ENCODE data around the gene NID1. TPM values are rescaled to one million over a fixed set of nuclear protein-coding genes. Genes with fewer than 3 reads are reported as not detected.

Gene NID1
- total and polyA plus RNA-seq, 2 of the 4 experiments (the other 2 are of a cell fraction): 21.9 to 83.3 TPM

- no peaks in the 10 kb centered on the region for H4K20me1 ChIP-seq (ENCODE audit: insufficient read depth, low read length)
- peak overlapping the region; percentile 95 for H3K23ac ChIP-seq (ENCODE audit: low read depth, low read length)
- H2AFZ ChIP-seq (replicated peaks; ENCODE audit: low read length, poor library complexity): peak overlapping the region; percentile 94
- H3K56ac ChIP-seq (ENCODE audit: extremely low read depth, insufficient read depth, low read length): peak overlapping the region; percentile 97
- H3K9me1 ChIP-seq (ENCODE audit: insufficient read depth, low read length): peaks cover 8% of the 10 kb centered on the region; the same call in 1 of the 2 replicates
- H3K4me1 ChIP-seq (ENCODE audit: control insufficient read depth, insufficient read depth, low read length): peaks cover 14% of the 10 kb centered on the region
- H3K14ac ChIP-seq (replicated peaks; ENCODE audit: low read depth, low read length): peak overlapping the region; percentile 93
- peak overlapping the region; percentile 87 to 98 for H4K8ac ChIP-seq (ENCODE audit: low read depth in 2 of 2, low read length in 2 of 2)
- H3K36me3 ChIP-seq (ENCODE audit: control insufficient read depth, insufficient read depth, low read length): peaks cover 9% of the 10 kb centered on the region
- H4K5ac ChIP-seq (ENCODE audit: low read depth, low read length): peak overlapping the region; percentile 94
- dilution Hi-C loops (cut with HindIII; ENCODE audit: low sequenced_read_pairs, unreplicated experiment): no loop called here
- ChIA-PET POLR2A (ENCODE audit: unreplicated experiment) (interaction anchor here (1.3 to 1.4 kb wide), 2 partner anchors 55 to 107 kb away, joined by 3 to 5 read pairs; no protein-coding TSS in a partner anchor), CTCF (interaction anchor here (0.5 to 2.3 kb wide), 38 partner anchors 10 to 468 kb away, joined by 3 to 27 read pairs (median 4); partner anchors contain the start of genes B3GALNT2, LYST and NID1)
- H3K9ac ChIP-seq (ENCODE audit: low read depth, low read length): peak overlapping the region; percentile 91
- peak overlapping the region; percentile 91; the same call in 2 of the 3 replicates for H2BK15ac ChIP-seq (ENCODE audit: low read depth, low read length)
- peak overlapping the region; percentile 60; the same call in 1 of the 2 replicates for H2AK5ac ChIP-seq (ENCODE audit: low read depth, low read length)
- H3K9me3 ChIP-seq (ENCODE audit: control insufficient read depth, insufficient read depth, low read length): peaks cover 6% of the 10 kb centered on the region
- in situ Hi-C loops (cut with MboI; ENCODE audit: low sequenced_read_pairs): loop anchor here (5.0 to 10.0 kb wide), 2 partner anchors 110 to 457 kb away; no protein-coding TSS in a partner anchor
- H3K27me3 ChIP-seq (ENCODE audit: control insufficient read depth, insufficient read depth, low read length): no peaks in the 10 kb centered on the region
- peak overlapping the region; percentile 87 for H2BK20ac ChIP-seq (ENCODE audit: low read depth, low read length)
- WGBS, 2 experiments (ENCODE audit: extremely low coverage in 2 of 2, insufficient read length in 1 of 2): no CpG with 5 or more reads among the region's 5 CpGs
- H3K4me2 ChIP-seq (ENCODE audit: low read depth, low read length): peak overlapping the region; percentile 89
- peak overlapping the region; percentile 95 for H3K27ac ChIP-seq (ENCODE audit: insufficient read depth, low read length)
- peak overlapping the region; percentile 95 for H4K91ac ChIP-seq (ENCODE audit: insufficient read depth, low read depth, low read length)
- ATAC-seq (ENCODE audit: low read depth) (peak; percentile 74), DNase-seq (peak; percentile 89)
- peak overlapping the region; percentile 99 for H3K4ac ChIP-seq (ENCODE audit: low read depth, low read length)
- peak overlapping the region; percentile 96 for H2BK5ac ChIP-seq (ENCODE audit: low read depth, low read length, poor library complexity, severe bottlenecking)
- peak overlapping the region; percentile 40 for H3K4me3 ChIP-seq (ENCODE audit: insufficient read depth, low read depth, low read length)
- H3K79me1 ChIP-seq (ENCODE audit: low read depth in 1 of 2, low read length in 2 of 2): no peaks in the 10 kb centered on the region
- no TSS peak for BruUV-seq (replicated peaks)
- peak overlapping the region; percentile 91 for H3K18ac ChIP-seq (ENCODE audit: low read depth, low read length)
- H2AK9ac ChIP-seq (replicated peaks; ENCODE audit: low read depth, low read length, poor library complexity): peak overlapping the region; percentile 94
- intact Hi-C loops (cut with micrococcal nuclease): loop anchor here (1.0 to 5.0 kb wide), 2 partner anchors 60 to 92 kb away; no protein-coding TSS in a partner anchor
- peak overlapping the region; percentile 97 for H2BK120ac ChIP-seq (ENCODE audit: low read depth, low read length)
- TF ChIP-seq NFE2L2 (IDR thresholded peaks at IDR 0.05; ENCODE audit: low read depth, low read length) (no peak), SMC3 (IDR thresholded peaks at IDR 0.05; ENCODE audit: low read depth, low read length) (peak; percentile 18; the same call in 1 of the 2 replicates), FOS (IDR thresholded peaks at IDR 0.05; ENCODE audit: low read depth, low read length) (0 out of 2 replicates have a peak, but pooled peaks have one; percentile 18), RFX5 (IDR thresholded peaks at IDR 0.05; ENCODE audit: low read depth, low read length) (no peak), MAZ (IDR thresholded peaks at IDR 0.05; ENCODE audit: borderline replicate concordance, low read depth, low read length) (no peak), CHD1 (IDR thresholded peaks at IDR 0.05; ENCODE audit: low read depth, low read length) (no peak), CTCF (conservative IDR thresholded peaks at IDR 0.05; ENCODE audit: low read depth, low read length) (no peak), RAD21 (IDR thresholded peaks at IDR 0.05; ENCODE audit: low read length) (peak; percentile 17), POLR2A (IDR thresholded peaks at IDR 0.05; ENCODE audit: low read depth, low read length) (0 out of 2 replicates have a peak, but pooled peaks have one; percentile 13), MXI1 (IDR thresholded peaks at IDR 0.05; ENCODE audit: borderline replicate concordance, low read depth, low read length) (no peak), RCOR1 (IDR thresholded peaks at IDR 0.05; ENCODE audit: insufficient replicate concordance, low read length) (no peak), BHLHE40 (IDR thresholded peaks at IDR 0.05; ENCODE audit: low read depth, low read length) (no peak), MAFK (IDR thresholded peaks at IDR 0.05; ENCODE audit: low read depth, low read length) (no peak)
- TF ChIP-seq, protein P1, sequence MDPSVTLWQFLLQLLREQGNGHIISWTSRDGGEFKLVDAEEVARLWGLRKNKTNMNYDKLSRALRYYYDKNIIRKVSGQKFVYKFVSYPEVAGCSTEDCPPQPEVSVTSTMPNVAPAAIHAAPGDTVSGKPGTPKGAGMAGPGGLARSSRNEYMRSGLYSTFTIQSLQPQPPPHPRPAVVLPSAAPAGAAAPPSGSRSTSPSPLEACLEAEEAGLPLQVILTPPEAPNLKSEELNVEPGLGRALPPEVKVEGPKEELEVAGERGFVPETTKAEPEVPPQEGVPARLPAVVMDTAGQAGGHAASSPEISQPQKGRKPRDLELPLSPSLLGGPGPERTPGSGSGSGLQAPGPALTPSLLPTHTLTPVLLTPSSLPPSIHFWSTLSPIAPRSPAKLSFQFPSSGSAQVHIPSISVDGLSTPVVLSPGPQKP (IDR thresholded peaks at IDR 0.05; ENCODE audit: borderline replicate concordance, low read depth, low read length): no peak
- TF ChIP-seq, protein P2, sequence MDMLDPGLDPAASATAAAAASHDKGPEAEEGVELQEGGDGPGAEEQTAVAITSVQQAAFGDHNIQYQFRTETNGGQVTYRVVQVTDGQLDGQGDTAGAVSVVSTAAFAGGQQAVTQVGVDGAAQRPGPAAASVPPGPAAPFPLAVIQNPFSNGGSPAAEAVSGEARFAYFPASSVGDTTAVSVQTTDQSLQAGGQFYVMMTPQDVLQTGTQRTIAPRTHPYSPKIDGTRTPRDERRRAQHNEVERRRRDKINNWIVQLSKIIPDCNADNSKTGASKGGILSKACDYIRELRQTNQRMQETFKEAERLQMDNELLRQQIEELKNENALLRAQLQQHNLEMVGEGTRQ (IDR thresholded peaks at IDR 0.05; ENCODE audit: low read depth, low read length): no peak
Observed at GRCh38 chr1:235972311-235972689, 92.6 kb downstream of the NID1 start.
